AG10803 (cell line): Measurements from ENCODE around the gene SLC27A4.

Source experiments
- DNase-seq: peaks from one replicate; pipeline ENCODE4 v3.0.0; 2010; ENCODE audit warnings: low read depth
- H3K4me3 ChIP-seq: 2 replicates; pipeline ENCODE4 v1.5.1; 2011; ENCODE audit warnings: mild to moderate bottlenecking, low read length, control low read depth
- TF ChIP-seq, protein P1 (sequence below): conservative IDR thresholded peaks from 2 replicates; pipeline ENCODE4 v1.5.1; 2011; ENCODE audit warnings: mild to moderate bottlenecking, low read length, control low read depth, inconsistent platforms

SLC27A4 gene

DNA sequence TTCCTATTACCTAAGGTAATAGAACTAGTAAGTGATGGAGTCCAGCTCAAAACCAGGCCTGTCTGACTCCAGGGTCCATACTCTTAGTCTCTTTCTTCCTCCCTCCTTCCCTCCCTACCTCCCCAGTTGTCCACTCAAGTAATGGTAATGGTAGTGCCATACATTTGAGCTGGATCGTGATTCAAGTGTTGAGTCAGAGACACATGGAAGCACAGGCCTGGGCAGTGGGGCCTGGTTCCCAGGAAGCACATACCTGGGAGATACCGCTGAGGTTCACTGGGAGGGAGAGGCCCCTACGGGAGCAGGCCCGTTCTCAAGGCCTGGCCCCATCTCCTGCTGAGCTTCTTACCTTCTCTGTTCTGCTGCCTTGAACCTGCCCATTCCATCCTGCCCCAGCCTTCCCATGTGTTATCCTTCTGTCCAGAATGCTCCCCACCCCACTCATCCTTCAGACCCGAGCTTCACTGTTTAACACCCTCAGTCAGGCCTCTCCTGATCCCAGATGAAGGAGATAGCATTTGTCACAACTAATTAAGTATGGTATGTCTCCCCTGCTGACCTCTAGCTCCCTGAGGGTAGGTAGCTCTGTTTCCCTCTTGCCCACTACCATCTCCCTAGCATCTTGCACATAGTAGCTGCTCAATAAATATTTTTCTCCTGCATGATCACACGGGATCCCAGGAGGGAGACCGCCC lies 44.6 kb downstream of the SLC27A4 start:
- no peak overlapping the region for H3K4me3 ChIP-seq
- TF ChIP-seq, protein P1, sequence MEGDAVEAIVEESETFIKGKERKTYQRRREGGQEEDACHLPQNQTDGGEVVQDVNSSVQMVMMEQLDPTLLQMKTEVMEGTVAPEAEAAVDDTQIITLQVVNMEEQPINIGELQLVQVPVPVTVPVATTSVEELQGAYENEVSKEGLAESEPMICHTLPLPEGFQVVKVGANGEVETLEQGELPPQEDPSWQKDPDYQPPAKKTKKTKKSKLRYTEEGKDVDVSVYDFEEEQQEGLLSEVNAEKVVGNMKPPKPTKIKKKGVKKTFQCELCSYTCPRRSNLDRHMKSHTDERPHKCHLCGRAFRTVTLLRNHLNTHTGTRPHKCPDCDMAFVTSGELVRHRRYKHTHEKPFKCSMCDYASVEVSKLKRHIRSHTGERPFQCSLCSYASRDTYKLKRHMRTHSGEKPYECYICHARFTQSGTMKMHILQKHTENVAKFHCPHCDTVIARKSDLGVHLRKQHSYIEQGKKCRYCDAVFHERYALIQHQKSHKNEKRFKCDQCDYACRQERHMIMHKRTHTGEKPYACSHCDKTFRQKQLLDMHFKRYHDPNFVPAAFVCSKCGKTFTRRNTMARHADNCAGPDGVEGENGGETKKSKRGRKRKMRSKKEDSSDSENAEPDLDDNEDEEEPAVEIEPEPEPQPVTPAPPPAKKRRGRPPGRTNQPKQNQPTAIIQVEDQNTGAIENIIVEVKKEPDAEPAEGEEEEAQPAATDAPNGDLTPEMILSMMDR = no peak
- DNase-seq = no peak

- TF ChIP-seq, protein P1 = no peak
- DNase-seq = no peak
- H3K4me3 ChIP-seq = no peak overlapping the region
These were observed 45.5 kb downstream of the SLC27A4 start for GRCh38 chr9:128385496-128386460.

- DNase-seq = no peak
- TF ChIP-seq, protein P1 = no peak
- H3K4me3 ChIP-seq = no peak overlapping the region
These were observed 47.8 kb downstream of the SLC27A4 start for GRCh38 chr9:128388150-128388549.

GRCh38 chr9:128389395-128390149 lies 49.2 kb downstream of the SLC27A4 start:
- no peak overlapping the region for H3K4me3 ChIP-seq
- TF ChIP-seq, protein P1 = no peak
- no peak for DNase-seq

DNA sequence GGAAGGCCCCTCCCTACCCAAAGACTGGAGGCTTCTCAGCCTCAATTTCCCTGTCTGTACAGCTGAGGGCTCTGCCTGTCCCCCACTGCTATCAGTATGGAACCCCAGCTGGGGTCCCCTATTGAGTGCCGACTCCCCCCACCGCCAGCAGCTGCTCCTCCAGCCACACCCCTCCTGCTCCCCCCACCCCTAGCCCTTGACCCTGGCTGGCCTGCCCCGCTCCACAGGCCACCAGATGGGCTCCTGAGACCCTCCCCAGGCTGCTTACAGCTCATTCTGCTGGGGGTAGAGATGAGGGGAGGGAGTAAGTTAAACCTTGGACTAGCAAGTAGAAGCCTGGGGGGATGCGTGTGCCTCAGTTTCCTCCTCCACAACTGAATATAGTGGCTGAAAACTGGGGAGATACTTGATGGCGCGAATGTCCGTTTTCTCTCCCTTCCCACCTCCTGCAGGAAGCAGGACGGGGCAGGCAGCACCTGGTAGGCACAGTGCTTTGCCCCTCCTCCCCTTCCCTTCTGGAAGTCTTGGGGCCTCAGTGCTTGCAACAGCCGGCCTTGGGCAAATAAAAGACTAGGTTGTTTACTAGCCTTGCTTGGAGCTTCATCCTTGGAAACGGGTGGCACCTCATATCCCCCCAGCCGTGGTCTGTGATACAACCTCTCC lies 50.0 kb downstream of the SLC27A4 start:
- TF ChIP-seq, protein P1 = no peak
- no peak for DNase-seq
- no peak overlapping the region for H3K4me3 ChIP-seq

DNA sequence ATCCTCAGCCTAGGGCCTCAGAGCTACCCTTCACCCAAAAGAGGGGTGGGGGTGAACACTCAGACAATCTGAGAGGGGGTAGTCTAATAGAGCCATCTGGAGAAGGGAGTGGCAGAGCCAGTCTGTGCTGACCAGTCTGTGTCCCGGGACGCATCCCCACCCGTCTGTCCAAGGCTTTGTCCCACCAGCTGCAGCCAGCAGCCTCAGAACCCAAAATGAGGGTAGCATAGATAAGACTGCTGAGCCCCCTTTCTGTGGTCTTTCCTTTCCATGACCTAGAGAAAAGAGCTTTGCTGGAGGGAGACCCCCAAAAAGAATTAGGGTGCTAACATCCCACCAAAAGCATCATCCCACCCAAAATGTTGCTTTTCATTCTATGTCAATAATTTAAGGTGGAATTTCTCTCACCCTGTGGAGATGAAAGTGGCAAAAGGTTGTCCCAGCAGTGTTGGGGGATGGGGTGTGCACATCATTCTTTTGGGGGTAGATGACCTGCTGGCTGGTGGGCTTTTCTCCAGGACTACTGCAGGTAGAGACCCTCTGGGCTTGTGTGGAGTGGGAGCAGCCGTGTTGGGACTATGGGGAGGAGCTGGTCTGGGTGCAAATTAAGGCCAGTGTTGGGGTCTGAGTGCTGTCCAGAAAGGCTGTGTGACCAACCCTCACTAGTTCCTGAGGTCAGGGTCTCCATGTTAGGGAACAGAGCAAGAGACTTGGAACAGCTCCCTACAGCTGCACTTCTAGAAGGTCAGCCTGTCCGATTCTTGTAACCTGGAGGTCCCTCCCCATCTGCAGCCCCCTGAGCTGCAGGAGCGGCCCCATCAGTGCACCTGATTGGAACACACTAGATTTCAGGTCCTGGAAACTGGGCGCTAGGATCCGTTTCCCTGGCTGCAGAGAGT lies 50.7 kb downstream of the SLC27A4 start:
- TF ChIP-seq, protein P1 = no peak
- DNase-seq = no peak
- H3K4me3 ChIP-seq = no peak overlapping the region
